ENCODE measurements around the gene IGLON5. TPM values are rescaled to one million over a fixed set of nuclear protein-coding genes. Genes with fewer than 3 reads are reported as not detected.

The IGLON5 gene
- total and polyA plus RNA-seq, 2 experiments from 2014 or later, result 5.0 to 29.1 TPM

GRCh38 chr19:51295382-51296126 is 15.9 kb upstream of the IGLON5 start (continued):
- TF ChIP-seq CREB1 (CRISPR knock-in tag; IDR thresholded peaks at IDR 0.05; ENCODE audit: low read depth) (no peak), NANOG (IDR thresholded peaks at IDR 0.05; ENCODE audit: borderline replicate concordance) (no peak), JUNB (IDR thresholded peaks at IDR 0.05; ENCODE audit: unreplicated experiment) (no peak)

DNA sequence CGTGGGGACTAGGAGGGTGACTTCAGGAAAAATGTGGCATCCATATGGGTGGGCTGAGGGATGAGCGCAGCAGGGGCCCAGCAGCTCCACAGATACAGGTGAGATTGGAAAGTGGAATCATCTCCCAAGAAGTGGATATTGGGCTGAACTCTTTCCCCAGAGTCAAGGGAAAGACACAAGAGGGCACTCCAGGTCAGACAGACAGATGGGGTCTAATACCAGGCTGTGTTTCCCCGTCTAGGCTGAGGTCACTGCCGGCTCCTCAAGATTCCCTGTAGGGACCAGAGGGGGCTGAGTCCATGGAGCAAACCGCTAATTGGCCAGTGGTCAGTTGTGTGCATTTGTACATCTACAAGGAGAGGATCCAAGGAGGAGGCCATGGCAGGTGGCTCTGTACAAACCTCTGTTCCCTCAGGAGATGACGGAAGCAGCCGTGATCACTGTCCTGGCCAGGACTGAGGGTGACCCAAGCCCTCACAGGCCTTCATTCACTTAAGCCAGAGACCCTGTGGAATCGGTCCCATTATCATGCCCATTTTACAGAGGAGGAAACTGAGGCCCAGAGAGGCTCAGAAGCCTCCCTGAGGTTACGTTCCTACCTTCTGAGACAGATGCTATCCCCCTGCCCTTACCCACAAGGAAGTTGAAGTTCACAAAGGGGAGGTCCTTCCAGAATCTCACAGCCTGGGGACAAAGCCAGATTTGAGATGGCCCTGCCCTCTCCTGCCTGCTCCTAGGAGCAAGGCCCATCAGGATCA is 14.9 kb upstream of the IGLON5 start:
- peak; percentile 65 for DNase-seq (ENCODE audit: low spot score)
- Mint-ChIP-seq H3K9me3 (no peaks in the 10 kb centered on the region; the same call in 2 of the 3 replicates), H3K36me3 (ENCODE audit: low read depth) (no peaks in the 10 kb centered on the region), H3K27ac (no peak overlapping the region), H3K4me1 (peaks cover 52% of the 10 kb centered on the region), H3K4me3 (no peak overlapping the region), H3K27me3 (ENCODE audit: insufficient read depth, low read depth, poor library complexity) (peaks cover 11% of the 10 kb centered on the region)
- Histone ChIP-seq H3K4me3 (no peak overlapping the region), H3K4me2 (peak overlapping the region; percentile 65; the same call in 1 of the 2 replicates), H2AFZ (no peak overlapping the region), H3F3A (replicated peaks; ENCODE audit: low read depth) (peaks cover 2% of the 10 kb centered on the region; the same call in 1 of the 2 replicates), H3K27me3 (ENCODE audit: insufficient read depth) (no peaks in the 10 kb centered on the region), H3K79me2 (replicated peaks; ENCODE audit: insufficient read depth) (no peaks in the 10 kb centered on the region), H3K9me2 (ENCODE audit: insufficient read depth) (no peaks in the 10 kb centered on the region), H3K27ac (ENCODE audit: low read depth) (no peak overlapping the region), H3K4me1 (ENCODE audit: insufficient read depth) (peaks cover 45% of the 10 kb centered on the region), H3K36me3 (ENCODE audit: insufficient read depth) (no peaks in the 10 kb centered on the region; the same call in 1 of the 2 replicates), H4K20me1 (replicated peaks; ENCODE audit: insufficient read depth) (no peaks in the 10 kb centered on the region)
- TF ChIP-seq, protein P1, sequence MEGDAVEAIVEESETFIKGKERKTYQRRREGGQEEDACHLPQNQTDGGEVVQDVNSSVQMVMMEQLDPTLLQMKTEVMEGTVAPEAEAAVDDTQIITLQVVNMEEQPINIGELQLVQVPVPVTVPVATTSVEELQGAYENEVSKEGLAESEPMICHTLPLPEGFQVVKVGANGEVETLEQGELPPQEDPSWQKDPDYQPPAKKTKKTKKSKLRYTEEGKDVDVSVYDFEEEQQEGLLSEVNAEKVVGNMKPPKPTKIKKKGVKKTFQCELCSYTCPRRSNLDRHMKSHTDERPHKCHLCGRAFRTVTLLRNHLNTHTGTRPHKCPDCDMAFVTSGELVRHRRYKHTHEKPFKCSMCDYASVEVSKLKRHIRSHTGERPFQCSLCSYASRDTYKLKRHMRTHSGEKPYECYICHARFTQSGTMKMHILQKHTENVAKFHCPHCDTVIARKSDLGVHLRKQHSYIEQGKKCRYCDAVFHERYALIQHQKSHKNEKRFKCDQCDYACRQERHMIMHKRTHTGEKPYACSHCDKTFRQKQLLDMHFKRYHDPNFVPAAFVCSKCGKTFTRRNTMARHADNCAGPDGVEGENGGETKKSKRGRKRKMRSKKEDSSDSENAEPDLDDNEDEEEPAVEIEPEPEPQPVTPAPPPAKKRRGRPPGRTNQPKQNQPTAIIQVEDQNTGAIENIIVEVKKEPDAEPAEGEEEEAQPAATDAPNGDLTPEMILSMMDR (conservative IDR thresholded peaks at IDR 0.05; ENCODE audit: low read depth in 2 of 2), result peak; percentile 41 to 84
- no peak for TF ChIP-seq EZH2 (IDR thresholded peaks at IDR 0.05; ENCODE audit: low read depth, unreplicated experiment)
- TF ChIP-seq POLR2AphosphoS5 (IDR thresholded peaks at IDR 0.05; ENCODE audit: low read depth), result no peak
- ATAC-seq, result peak; percentile 73

- H3K4me1 Mint-ChIP-seq, result peaks cover 47% of the 10 kb centered on the region
- H3K4me3 Mint-ChIP-seq, result no peak overlapping the region
- no peak overlapping the region for H3K27ac Mint-ChIP-seq
- no peak for ATAC-seq
- Histone ChIP-seq H3K4me2 (no peak overlapping the region), H4K20me1 (replicated peaks; ENCODE audit: insufficient read depth) (no peaks in the 10 kb centered on the region), H3K36me3 (ENCODE audit: insufficient read depth) (no peaks in the 10 kb centered on the region), H3K4me3 (no peak overlapping the region), H3F3A (replicated peaks; ENCODE audit: low read depth) (peaks cover 2% of the 10 kb centered on the region; the same call in 1 of the 2 replicates), H3K27me3 (ENCODE audit: insufficient read depth) (no peaks in the 10 kb centered on the region), H2AFZ (no peak overlapping the region), H3K79me2 (replicated peaks; ENCODE audit: insufficient read depth) (no peaks in the 10 kb centered on the region), H3K4me1 (ENCODE audit: insufficient read depth) (peaks cover 39% of the 10 kb centered on the region), H3K27ac (ENCODE audit: low read depth) (no peak overlapping the region), H3K9me2 (ENCODE audit: insufficient read depth) (no peaks in the 10 kb centered on the region)
- H3K36me3 Mint-ChIP-seq (ENCODE audit: low read depth), result no peaks in the 10 kb centered on the region
- no peaks in the 10 kb centered on the region; the same call in 2 of the 3 replicates for H3K9me3 Mint-ChIP-seq
- no peak for DNase-seq (ENCODE audit: low spot score)
- TF ChIP-seq JUNB (IDR thresholded peaks at IDR 0.05; ENCODE audit: unreplicated experiment) (no peak), ETS1 (IDR thresholded peaks at IDR 0.05) (no peak), CREB1 (CRISPR knock-in tag; IDR thresholded peaks at IDR 0.05; ENCODE audit: low read depth) (no peak), EZH2 (IDR thresholded peaks at IDR 0.05; ENCODE audit: low read depth, unreplicated experiment) (no peak), NANOG (IDR thresholded peaks at IDR 0.05; ENCODE audit: borderline replicate concordance) (no peak), EZH2phosphoT487 (IDR thresholded peaks at IDR 0.05; ENCODE audit: unreplicated experiment) (no peak), STAT1 (IDR thresholded peaks at IDR 0.05; ENCODE audit: unreplicated experiment) (no peak), POLR2AphosphoS5 (IDR thresholded peaks at IDR 0.05; ENCODE audit: low read depth) (no peak), ZNF114 (CRISPR knock-in tag; IDR thresholded peaks at IDR 0.05) (no peak)
- H3K27me3 Mint-ChIP-seq (ENCODE audit: insufficient read depth, low read depth, poor library complexity), result peaks cover 11% of the 10 kb centered on the region
Measured at GRCh38 chr19:51297406-51297805, 14.0 kb upstream of the IGLON5 start.

Data from GM23338 (cell line).